ENCODE measurements around the gene NRXN3.

NRXN3 gene

DNA sequence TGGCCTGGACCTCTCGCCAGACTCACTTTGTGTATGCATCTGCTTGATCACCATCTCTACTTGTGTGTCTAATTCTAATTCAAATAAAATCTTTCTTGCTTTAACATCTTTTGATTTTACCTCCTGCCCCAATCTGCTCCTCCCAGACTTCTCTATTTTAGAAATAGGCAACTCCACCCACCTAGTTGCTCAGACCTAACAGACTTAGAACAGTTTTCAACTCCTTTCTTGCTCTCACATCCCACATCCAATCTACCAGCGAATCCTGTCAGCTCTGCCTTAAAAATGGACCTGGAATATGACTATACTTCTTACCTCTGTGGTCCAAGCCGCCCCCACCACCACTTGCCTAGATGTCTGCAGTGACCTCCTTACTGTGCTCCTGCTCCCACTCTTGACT lies 18.7 kb downstream of the NRXN3 start:
- Histone ChIP-seq H3K27ac (ENCODE audit: poor library complexity, severe bottlenecking) (no peak overlapping the region), H3K4me3 (ENCODE audit: severe bottlenecking) (no peak overlapping the region), H3K4me1 (ENCODE audit: insufficient read depth, poor library complexity, severe bottlenecking) (no peaks in the 10 kb centered on the region), H3K9me3 (ENCODE audit: severe bottlenecking) (no peaks in the 10 kb centered on the region), H3K27me3 (ENCODE audit: insufficient read depth, poor library complexity, severe bottlenecking) (peaks cover 14% of the 10 kb centered on the region), H3K36me3 (ENCODE audit: low read depth) (no peaks in the 10 kb centered on the region)
- TF ChIP-seq CTCF (IDR thresholded peaks at IDR 0.05; ENCODE audit: poor library complexity, severe bottlenecking): no peak
- ATAC-seq (ENCODE audit: low read depth): no peak
- DNase-seq (ENCODE audit: low spot score): no peak

- Histone ChIP-seq H3K4me3 (ENCODE audit: severe bottlenecking) (no peak overlapping the region), H3K9me3 (ENCODE audit: severe bottlenecking) (no peaks in the 10 kb centered on the region)
- no peak for ATAC-seq (ENCODE audit: low read depth)
These were observed 25.3 kb downstream of the NRXN3 start for GRCh38 chr14:78195431-78195830.

GRCh38 chr14:78196323-78196722 lies 26.1 kb downstream of the NRXN3 start:
- no peak overlapping the region for H3K4me3 ChIP-seq (ENCODE audit: severe bottlenecking)
- H3K4me1 ChIP-seq (ENCODE audit: insufficient read depth, poor library complexity, severe bottlenecking): no peaks in the 10 kb centered on the region
- H3K9me3 ChIP-seq (ENCODE audit: severe bottlenecking): no peaks in the 10 kb centered on the region
- ATAC-seq (ENCODE audit: low read depth) (peak; percentile 42; the same call in 2 of the 3 replicates), DNase-seq (ENCODE audit: low spot score) (no peak)
- no peak overlapping the region for H3K27ac ChIP-seq (ENCODE audit: poor library complexity, severe bottlenecking)
- H3K27me3 ChIP-seq (ENCODE audit: insufficient read depth, poor library complexity, severe bottlenecking): peaks cover 11% of the 10 kb centered on the region
- H3K36me3 ChIP-seq (ENCODE audit: low read depth): no peaks in the 10 kb centered on the region
- TF ChIP-seq CTCF (IDR thresholded peaks at IDR 0.05; ENCODE audit: poor library complexity, severe bottlenecking): peak; percentile 23

More at GRCh38 chr14:78195431-78195830, 25.3 kb downstream of the NRXN3 start:
- Histone ChIP-seq H3K36me3 (ENCODE audit: low read depth) (no peaks in the 10 kb centered on the region), H3K27me3 (ENCODE audit: insufficient read depth, poor library complexity, severe bottlenecking) (peaks cover 11% of the 10 kb centered on the region), H3K4me1 (ENCODE audit: insufficient read depth, poor library complexity, severe bottlenecking) (no peaks in the 10 kb centered on the region), H3K27ac (ENCODE audit: poor library complexity, severe bottlenecking) (no peak overlapping the region)
- TF ChIP-seq CTCF (IDR thresholded peaks at IDR 0.05; ENCODE audit: poor library complexity, severe bottlenecking): no peak
- no peak for DNase-seq (ENCODE audit: low spot score)

GRCh38 chr14:78197051-78197450 lies 26.9 kb downstream of the NRXN3 start:
- no peak for DNase-seq (ENCODE audit: low spot score)
- Histone ChIP-seq H3K36me3 (ENCODE audit: low read depth) (no peaks in the 10 kb centered on the region), H3K4me1 (ENCODE audit: insufficient read depth, poor library complexity, severe bottlenecking) (no peaks in the 10 kb centered on the region), H3K27me3 (ENCODE audit: insufficient read depth, poor library complexity, severe bottlenecking) (peaks cover 10% of the 10 kb centered on the region), H3K4me3 (ENCODE audit: severe bottlenecking) (no peak overlapping the region), H3K9me3 (ENCODE audit: severe bottlenecking) (no peaks in the 10 kb centered on the region), H3K27ac (ENCODE audit: poor library complexity, severe bottlenecking) (no peak overlapping the region)
- ATAC-seq (ENCODE audit: low read depth): no peak
- TF ChIP-seq CTCF (IDR thresholded peaks at IDR 0.05; ENCODE audit: poor library complexity, severe bottlenecking): no peak

- no peak for TF ChIP-seq CTCF (IDR thresholded peaks at IDR 0.05; ENCODE audit: poor library complexity, severe bottlenecking)
- no peaks in the 10 kb centered on the region for H3K36me3 ChIP-seq (ENCODE audit: low read depth)
- H3K27me3 ChIP-seq (ENCODE audit: insufficient read depth, poor library complexity, severe bottlenecking): no peaks in the 10 kb centered on the region
- H3K4me3 ChIP-seq (ENCODE audit: severe bottlenecking): no peak overlapping the region
- H3K27ac ChIP-seq (ENCODE audit: poor library complexity, severe bottlenecking): peak overlapping the region; percentile 35
- ATAC-seq (ENCODE audit: low read depth) (no peak), DNase-seq (ENCODE audit: low spot score) (no peak)
- H3K4me1 ChIP-seq (ENCODE audit: insufficient read depth, poor library complexity, severe bottlenecking): peaks cover 15% of the 10 kb centered on the region
- no peaks in the 10 kb centered on the region for H3K9me3 ChIP-seq (ENCODE audit: severe bottlenecking)
These were observed 32.0 kb downstream of the NRXN3 start for GRCh38 chr14:78202163-78202562.

Data from RWPE2 (cell line).